Right lobe of liver (tissue), 4 donors: ENCODE data around the gene TOR4A.

ENCODE experiments used
- POLR2A ChIP-seq: fragments of 450-650 bp; IDR thresholded peaks from one replicate; pipeline ENCODE4 v1.6.1; 2017; ENCODE audit warnings: antibody characterized with exemption, mild to moderate bottlenecking
- TF ChIP-seq, protein P1 (sequence below), 4 donors: fragments of 200-600 bp in 3 of 4; fragments of 450-650 bp in 1 of 4; IDR thresholded peaks; one replicate each; pipeline versions ENCODE4 v1.5.1 to v1.8.0; 2016 to 2022; ENCODE audit warnings: antibody characterized with exemption in 4 of 4, mild to moderate bottlenecking in 2 of 4
- donor health status: DM: no; HTN: no; CAD: no.
- donor health status: DM: no; HTN: no; CAD: no.
- donor health status: DM: no; HTN: yes; CAD: no.

DNA sequence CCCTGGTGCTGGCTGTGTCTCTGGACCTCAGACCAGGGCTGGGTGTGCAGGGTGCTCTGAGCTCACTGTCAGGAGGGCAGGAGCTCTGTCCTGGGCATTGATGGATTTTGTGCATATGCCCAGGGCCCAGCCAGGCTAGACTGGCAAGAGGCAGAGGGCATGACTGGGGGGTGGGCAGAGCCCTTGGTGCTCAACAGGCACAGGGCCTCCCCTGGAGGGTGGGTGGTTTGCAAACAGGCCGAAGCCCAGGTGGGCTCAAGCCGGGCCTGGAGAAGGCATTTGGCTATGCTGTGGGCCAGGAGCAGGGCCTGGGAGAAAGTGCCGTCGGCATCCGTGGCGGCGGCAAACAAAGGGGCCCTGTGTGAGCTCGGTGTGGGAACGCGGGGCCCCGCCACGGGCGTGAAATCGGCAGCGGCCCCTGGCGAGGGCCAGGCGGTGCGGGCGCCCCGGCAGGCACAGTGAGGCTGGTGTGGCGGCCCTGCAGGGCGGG lies 26.4 kb downstream of the TOR4A start:
- TF ChIP-seq, protein P1, sequence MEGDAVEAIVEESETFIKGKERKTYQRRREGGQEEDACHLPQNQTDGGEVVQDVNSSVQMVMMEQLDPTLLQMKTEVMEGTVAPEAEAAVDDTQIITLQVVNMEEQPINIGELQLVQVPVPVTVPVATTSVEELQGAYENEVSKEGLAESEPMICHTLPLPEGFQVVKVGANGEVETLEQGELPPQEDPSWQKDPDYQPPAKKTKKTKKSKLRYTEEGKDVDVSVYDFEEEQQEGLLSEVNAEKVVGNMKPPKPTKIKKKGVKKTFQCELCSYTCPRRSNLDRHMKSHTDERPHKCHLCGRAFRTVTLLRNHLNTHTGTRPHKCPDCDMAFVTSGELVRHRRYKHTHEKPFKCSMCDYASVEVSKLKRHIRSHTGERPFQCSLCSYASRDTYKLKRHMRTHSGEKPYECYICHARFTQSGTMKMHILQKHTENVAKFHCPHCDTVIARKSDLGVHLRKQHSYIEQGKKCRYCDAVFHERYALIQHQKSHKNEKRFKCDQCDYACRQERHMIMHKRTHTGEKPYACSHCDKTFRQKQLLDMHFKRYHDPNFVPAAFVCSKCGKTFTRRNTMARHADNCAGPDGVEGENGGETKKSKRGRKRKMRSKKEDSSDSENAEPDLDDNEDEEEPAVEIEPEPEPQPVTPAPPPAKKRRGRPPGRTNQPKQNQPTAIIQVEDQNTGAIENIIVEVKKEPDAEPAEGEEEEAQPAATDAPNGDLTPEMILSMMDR (IDR thresholded peaks at IDR 0.05) = no peak
- TF ChIP-seq POLR2A = no peak
